ENCODE data around the gene ZFHX2.

The ZFHX2 gene

DNA sequence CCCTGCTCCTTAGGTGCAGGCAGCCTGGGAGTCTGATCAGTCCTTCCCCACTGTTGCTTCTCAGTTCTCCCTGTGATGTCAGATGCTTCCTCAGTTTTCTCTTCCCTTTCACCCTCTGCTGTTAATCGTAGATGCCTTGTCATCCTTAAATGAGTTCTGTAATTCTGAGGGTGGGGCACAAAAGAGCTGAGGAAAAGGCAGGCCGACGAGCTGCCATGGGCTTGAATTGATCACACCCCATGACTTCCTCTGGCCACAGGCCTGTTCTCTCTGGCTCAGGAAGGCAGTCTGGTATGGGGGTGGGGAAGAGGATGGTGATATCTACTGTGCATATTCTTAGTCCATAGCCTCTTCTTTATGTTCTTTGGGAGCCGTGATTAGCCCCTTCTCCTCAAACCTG lies 21.3 kb upstream of the ZFHX2 start:
- no peak for DNase-seq (ENCODE audit: low read depth)

DNA sequence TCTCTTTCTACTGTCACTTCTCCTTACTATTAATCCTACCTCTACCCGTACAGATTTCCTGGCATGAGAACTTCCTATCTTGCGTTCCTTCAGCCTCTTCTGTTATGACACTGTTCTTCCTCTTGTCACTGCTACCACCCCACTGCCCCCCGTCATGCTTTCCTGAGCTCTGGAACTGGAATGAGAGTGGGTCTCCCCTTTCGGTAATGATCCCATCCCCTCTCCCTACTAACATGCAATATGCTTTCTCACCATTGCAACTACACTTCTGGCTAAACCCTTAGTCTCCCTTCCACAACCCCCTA lies 20.9 kb upstream of the ZFHX2 start:
- no peak for DNase-seq (ENCODE audit: low read depth)

DNA sequence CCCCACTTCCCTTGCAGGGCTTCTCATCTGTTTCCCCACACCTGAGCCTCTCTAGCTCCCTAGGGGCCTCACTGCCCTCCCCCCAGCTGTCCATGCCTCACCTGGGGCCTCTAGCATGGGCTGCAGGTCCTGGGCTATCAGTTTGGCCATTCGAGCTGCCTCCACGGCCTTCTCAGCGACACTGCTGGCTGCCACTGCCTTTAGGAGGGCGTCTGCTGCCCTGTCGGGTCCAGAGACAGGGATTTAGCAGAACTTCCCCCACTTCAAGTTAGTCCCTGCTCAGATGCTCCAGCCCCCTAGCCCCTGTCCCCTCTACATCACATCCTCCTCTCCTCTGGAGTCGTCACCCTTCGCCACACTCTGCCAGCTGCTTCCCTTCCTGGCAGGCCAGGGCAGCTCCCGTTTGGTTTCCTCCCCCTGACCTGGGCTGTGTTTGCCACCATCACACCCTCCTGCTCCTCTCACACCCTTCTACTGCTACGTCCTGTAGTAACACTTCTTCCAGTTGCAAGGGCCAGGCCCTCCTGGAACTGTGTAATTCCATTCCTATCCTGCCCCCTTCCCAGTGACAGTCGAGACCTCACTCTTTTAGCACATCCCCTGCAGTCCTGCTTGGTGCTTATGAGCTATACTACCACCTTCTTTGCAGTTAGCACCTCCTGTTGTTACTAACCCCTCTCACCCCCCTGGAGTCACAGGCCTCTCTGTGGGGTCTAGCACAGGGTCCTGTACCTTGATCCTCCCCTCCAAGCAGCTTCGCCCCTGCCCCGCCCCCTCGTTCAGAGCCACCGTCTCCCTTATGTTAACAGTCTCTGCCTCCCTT lies 20.3 kb upstream of the ZFHX2 start:
- DNase-seq (ENCODE audit: low read depth) = no peak

DNA sequence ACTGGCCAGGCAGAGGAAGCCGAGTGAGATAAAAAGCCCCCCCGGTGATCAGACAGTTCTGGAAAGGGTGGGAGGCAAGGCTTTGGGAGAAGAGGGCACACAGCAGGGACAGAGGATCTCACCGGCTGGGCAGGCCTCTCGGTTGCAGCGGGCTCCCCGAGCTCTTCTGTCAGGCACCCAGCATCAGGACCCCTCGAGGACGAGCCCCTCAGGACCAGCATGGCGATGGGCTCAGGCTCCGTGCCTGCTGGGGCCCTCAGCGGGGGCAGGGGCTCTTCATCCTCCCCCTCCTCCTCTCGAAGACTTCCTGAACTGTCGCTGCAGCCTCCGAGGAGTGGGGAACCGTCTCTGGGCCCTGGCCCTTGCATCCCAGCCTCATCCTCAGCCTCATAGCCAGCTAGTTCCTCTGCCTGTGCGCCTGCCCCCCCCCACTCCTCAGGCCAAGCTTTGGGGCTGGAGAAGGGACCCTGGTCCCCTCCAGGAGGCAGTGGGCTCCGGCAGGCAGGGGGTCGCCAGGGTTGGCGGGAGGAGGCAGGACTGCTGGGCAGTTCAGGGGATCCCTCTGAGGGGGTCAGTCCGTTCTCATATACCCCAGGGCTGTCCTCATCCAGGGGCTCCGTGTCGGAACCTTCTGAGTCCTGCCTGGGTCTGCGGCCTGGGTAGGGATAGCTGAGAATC lies 19.4 kb upstream of the ZFHX2 start:
- no peak for DNase-seq (ENCODE audit: low read depth)

DNA sequence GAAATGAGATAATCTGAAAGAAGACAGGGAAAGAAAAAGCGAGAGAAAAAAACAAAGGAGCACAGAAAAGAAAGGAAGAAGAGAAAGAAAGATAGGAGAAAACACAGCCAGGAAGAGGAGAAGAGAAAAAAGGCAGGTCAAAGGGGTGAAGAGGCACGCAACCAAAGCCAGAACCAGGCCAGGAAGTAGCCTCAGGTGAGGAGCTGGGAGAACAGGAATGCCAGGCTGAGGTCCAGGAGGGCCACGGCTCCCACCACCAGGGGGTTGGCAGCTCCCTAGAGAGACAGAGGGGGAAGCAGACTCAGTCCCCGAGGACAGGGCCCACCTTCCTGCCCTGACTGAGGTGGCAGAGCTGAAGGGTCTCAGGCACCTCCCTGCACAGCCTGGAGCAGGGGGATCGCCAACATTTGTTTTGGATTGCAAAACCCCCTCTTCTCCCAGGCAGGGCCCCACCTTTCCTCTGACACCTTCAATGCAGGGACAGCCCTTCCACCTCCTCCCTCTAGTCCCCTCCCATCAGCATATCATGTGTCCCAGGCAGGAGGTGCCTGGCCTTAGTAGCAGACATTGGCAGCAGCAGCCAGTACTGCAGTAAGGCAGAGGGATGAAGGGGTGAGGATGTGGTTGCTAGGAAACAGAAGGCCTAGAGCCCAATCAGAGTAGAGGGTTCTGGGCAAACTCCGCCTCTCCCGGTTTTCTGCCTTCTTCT lies 18.0 kb upstream of the ZFHX2 start:
- DNase-seq (ENCODE audit: low read depth) = no peak

DNA sequence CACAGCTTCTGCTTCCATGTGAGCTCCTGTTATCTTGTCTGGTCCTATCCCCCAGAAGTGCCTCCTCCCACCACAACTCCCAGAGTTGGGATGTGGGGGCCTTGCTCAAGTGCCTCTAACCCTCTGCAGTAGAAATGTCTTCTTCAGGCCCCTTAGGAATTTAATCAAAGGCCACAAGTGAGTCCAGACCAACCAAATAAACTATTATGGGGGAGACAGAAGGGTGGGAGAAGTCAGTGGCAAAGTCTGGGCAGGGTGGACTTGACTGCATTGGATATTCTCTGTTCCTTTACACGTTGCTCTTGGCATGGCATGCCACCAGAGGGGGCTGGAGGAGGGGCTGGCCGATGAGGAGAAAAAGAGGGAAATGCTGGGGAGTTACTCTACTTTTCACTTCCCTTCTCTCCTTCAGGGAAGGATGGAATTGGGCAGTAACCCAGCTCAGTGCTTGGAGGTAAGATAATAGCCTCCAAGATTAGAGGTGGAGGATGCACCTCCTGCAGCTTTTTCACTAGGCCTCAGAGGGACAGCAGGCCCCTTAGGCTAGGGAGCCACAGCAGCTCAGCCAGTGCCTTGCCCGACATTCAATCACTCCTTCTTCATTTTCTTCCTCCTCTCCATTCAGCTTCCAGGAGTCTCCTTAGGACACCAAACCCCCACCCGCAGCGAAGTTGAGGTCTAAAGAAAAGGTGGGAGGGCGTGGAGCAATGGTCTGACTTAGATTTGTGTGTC lies 17.2 kb upstream of the ZFHX2 start:
- DNase-seq (ENCODE audit: low read depth) = no peak

DNA sequence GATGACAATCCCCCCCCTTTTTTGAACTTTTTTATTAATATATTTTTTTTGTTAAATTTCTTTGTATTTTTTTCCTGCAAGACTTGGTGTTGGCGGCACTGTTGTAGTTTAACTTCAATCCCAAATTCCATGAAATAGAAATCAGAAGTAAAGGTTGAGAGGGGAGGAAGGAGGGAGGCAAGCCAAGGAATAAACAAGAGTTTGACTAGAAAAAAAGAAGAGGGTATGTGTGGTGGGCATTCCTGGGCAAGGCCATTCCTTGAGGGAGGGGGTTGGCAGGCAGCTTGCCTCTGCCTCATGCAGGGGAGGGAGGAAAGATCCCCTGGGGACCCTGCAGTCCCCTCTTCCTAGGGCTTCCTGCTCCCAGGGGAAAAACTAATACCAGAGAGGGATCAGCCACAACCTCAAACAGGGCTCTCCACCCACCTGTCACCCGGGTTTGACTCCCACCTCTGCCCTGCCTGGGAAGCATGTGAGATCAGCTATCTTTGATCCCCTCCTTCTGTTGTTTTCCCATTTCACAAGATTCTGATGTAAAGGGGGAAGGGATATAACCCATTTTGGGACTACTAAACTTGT lies 16.5 kb upstream of the ZFHX2 start:
- DNase-seq (ENCODE audit: low read depth) = no peak

DNA sequence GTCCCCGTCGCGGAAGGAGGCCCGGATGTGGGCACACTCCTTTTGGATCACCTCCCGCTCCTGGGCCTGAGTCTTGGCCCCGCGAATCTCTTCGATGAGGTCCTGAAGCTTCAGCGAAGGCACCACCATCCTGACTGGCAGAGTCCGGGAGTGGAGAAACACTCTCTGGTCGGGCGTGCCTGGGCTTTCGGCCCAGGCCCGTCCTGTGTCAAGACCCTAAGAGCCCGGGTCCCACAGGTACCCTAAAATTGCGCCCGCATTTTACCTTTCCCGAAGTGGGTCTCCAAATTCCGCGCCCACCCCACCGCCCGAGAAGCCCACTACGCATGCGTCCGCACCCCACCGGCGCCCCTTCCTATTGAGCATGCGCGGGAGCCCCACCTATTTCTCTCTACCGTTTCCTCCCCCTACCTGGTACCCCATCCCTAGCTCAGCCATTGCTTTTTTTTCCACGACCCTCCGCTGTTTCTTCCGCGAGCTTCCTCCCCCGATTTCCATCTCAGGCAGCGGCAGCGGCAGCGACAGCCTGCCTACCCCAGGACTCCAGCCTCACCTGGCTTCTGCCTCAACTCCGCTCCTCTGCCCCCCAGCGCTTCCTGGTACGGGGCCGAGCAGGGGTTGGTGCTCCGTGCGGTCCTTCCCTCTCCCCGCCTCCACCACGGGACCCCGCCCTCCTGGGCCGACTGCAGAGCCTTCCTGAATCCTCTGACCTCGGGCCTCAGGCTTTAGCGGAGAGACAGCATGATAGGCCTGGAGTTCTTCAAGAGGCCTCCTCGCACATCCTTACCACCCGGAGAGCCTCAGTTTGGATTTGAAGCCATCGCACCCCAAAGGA lies 15.8 kb upstream of the ZFHX2 start, which contains the start of gene AP1G2:
Gene AP1G2 (minus strand): TSS at position 606 of the 835 bp plus-strand sequence. CDS start 477 bp downstream, at position 129.
- no peak for DNase-seq (ENCODE audit: low read depth)

DNA sequence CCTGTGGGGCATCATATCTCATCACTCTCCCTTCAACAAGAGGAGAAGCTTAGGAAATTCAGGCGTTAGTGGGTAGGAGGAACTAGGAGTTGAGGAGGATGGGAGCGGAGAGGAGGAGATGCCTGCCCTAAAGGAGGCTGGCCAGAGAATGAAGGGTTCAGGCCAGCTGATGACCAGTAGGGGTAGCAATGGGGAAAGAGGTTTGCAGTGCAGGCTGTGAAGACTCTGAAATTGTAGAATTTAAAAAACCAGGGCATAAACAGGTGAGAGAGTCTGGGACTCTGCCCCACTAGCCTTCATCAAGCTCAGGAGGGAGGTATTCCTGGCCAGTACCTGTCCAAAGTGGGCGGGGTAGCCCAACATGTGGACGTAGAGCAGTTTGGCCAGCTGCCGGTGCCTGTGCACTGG lies 15.2 kb upstream of the ZFHX2 start:
- no peak for DNase-seq (ENCODE audit: low read depth)

DNA sequence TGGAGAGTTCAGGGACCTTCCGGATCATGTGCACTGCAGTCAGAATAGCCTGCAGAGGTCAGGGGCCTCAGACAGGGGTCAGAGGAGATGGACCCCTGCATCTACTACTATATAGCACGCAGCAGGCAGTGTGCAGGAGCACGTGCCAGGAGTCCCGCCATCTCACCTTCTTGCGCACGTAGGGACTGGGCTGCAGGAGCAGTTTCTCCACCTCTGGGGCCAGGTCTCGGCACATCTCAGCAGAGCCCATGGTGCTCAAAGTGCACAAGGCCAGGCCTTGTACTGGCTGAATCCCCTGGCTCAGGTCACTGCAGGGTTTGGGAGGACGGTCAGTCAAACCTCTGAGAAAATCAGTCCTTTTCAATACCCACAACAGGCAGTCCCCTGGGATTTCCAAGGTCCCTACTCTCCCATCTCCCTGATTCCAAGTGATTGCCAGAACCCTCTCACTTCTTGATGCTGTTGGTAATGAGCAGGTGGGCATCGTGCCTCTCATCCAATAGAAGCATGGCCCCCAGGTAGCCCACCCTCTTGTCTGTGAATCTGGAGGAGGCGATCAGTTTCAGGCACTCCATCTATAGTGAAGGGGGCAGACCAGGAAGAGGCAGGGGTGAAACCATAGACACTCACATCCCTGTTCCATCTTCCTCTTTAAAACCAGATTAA lies 14.7 kb upstream of the ZFHX2 start:
- no peak for DNase-seq (ENCODE audit: low read depth)

DNA sequence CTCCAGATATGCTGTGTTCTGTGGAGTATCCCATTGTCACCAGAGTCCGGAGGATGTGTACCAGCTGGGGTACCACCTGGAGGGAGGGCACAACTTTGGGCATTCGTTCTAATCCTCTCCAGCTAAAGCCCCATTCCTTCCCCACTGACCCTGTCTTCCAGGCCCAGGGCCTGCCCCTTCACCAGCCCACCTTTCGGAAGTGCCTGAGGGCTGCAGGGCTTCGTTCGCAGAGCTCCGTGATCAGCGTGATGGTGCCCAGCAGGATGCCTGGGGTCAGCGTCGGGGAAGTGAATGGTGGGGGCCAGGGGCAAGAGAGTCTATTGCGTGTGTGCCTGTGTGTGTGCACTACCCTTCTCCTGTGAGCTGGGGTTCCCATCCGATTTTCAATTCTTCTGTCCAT lies 14.1 kb upstream of the ZFHX2 start:
- no peak for DNase-seq (ENCODE audit: low read depth)

DNA sequence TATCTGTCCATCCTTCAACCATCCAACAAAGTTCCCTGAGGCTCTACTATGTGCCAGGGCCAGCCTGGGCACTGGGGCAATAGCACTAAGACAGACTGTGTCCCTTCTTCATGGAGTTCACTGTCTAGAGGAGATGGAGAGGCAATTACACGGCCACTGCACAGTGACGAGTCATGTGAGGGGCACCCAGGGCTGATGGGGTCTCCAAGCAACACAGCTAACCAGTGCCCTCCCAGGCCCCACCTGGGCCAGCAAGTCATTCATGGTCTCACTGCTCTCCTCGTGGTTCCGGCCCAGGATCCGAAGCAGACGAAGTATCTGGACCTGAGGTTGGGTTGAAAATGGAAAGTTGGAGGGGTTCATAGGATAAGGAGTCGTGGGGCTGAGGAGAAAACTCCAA lies 13.3 kb upstream of the ZFHX2 start:
- DNase-seq (ENCODE audit: low read depth) = no peak

DNA sequence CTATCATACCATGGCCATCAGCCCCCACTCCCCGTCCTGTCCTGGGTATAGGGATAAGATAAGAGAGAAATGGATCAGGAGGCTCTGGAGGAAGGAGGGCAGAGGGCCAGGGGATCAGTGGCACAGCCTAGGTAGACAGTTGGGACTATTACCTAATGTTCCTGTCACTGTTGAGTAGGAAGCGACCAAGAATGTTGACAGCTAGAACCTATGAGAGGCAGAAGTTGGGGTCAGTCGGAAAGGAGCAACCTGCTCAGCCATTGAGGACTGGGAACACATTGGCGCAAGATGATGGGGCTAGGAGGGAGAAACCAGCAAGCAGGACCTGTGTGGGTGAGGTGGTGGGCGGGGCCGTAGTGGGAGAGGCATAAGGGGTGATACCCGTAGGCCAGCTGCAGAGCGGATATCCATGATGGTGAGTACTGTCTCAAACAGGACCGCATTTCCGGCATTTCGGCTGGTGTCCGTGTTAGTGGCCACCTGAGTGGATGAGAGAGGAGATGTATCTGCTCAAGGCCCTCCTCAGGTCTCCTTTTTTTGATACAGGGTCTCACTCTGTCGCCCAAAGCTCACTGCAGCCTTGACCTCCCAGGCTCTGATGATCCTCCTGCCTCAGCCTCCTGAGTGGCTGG lies 12.7 kb upstream of the ZFHX2 start:
- DNase-seq (ENCODE audit: low read depth) = no peak

DNA sequence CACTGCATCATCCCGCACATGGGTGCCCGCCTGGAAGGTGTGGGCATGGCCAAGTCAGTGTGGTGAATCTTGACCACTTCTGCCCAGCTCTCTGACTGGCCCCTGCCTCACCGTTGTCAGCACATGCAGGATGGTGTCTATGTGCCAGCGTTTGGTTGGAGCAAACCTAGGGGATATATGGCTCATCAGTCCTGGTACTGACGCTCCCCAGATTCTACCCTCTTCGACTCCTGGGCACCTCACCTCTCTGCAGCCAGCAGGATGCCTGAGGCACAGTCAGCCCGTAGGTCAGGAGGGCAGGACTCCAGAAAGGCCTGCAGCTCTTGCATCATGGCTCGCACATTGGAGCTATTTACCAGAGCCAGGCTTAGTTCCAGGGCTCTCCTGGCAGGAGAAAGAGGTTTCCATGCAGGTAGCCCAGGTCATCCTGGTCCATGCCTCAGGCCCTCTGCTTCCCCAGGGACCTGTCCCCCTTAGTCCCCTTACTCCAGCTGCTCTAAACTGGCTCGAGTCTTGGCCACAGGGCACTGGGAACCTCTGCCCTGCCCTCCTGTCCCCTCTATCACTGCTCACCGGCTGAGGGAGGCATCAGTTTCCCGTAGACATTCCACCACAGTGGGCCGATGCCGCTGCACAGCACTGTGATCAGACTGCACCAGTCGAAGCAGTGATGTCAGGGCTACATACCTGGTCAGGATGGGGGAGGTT lies 12.1 kb upstream of the ZFHX2 start:
- no peak for DNase-seq (ENCODE audit: low read depth)

DNA sequence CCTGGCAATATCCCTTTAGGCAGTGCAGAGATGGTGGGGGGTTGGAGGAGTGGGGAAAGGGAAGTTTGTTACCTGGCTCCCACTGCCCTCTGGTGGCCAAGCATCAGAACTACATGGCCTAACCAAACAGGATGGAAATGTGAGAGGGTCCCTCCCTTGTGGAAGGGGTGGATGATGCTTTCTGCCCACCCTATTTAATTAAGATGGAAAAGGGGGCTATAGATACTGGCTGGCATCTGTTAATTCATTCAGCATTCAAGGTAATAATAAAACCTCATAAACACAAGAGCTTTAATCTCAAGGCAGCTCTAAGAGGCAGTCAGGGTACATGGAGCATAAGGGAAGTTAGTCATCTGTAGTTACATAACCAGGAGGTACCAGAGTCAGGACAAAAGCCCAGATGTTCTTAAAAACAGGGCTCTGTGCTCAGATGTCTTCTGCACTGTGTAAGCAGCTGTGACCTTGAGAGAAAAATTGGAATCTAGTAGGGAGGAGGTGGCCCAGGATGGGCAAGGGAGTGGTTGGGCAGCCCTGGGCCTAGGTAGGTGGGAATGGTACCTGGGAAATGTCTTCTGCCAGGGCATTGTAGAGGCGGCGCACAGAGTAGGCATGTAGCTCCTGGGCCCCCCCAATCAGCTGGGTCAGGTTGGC lies 11.4 kb upstream of the ZFHX2 start:
- DNase-seq (ENCODE audit: low read depth) = no peak

DNA sequence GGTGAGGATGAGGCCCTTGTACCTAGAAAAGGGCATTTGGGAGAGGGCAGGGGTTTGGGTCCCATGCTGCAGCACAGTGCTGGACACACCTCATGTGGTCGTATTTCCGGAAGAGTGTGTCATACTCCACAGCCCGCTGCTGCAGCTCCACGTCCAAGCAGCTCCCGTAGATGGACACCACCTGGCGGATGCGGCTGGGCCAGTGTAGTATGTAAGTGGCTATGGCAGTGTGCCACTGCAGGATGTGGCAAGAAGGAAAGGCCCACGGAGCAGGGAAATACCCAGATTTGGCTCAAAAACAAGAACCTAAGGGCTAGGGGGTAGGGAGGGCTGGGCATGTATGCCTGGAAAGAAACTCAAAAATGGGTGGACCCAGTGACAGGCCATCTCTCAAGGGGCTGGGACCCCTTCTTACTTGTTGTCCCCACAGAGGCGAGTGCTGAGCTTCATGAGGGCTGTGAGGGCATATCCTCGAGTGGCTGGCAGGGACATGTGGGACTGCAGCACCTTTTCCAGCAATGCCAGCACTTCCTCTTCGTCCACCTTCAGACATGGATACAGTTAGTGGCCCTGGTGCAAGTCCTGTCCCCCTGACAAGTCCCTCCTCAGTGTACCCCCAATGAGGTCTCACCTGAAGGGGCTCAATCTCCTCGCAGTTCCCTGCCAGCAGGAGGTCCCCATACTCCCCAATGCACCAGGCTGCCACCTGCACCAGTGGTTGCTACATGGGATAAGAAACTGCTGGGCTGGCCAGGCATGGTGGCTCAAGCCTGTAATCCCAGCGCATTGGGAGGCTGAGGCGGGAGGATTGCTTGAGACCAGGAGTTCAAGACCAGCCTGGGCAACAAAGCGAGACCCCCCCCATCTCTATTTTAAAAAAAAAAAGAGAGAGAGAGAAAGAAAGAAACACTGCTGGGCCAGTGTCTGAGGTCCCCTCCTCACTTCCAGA lies 10.6 kb upstream of the ZFHX2 start:
- no peak for DNase-seq (ENCODE audit: low read depth)

DNA sequence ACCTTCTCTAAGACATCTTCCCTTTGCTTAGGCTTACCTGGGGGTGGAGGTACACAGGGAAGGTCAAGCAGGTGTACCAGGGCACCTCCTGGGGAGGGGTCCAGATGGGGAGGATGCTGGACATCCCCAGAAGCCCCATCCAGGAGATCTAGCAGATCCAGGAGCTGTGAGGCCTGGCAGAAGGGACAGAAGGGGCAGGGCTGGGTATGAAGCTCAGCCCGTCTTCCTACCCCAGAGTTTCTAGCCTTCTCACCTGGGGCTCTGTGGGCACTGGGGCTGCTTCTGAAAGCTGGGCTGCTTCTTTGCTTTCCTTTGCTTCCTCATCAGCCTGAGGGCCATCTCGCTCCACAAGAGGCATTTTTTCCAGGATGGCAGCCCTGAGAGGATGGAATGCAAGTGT lies 9.7 kb upstream of the ZFHX2 start:
- DNase-seq (ENCODE audit: low read depth) = no peak

All from stromal cell of bone marrow (primary cell).